GM12872 (cell line): Measurements from ENCODE around the gene PPM1H.

Source experiments
- CTCF ChIP-seq: IDR thresholded peaks from 3 replicates; pipeline ENCODE4 v1.5.1; 2011; ENCODE audit warnings: low read depth, mild to moderate bottlenecking, low read length, moderate library complexity; ENCODE audit not compliant: insufficient read depth

Gene PPM1H

GRCh38 chr12:62656591-62657362 lies 278.2 kb downstream of the PPM1H start:
- no peak for TF ChIP-seq CTCF

DNA sequence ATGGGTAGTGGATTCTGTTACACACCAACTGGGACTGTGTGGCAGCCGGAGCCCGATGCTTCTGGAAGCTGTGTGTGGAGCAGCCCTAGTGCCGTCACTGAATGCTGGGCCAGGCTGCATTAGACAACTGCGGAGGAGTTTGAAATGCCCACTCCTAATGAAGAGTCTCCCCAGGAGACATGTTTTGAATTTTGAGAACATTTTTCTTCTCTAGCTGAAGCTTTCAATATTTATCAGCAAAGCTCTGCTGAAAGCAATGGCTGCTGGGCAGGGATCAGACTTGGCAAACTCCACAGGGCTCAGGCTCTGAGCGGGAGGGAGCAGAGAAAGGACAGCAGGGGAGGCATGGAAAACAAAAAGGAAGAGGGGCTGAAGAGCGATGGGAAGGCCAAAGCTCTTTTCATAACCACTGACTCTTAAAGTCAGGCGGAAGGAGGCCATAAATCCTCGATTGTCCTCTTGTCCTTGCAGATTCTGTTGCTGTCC lies 279.2 kb downstream of the PPM1H start:
- TF ChIP-seq CTCF, result no peak

DNA sequence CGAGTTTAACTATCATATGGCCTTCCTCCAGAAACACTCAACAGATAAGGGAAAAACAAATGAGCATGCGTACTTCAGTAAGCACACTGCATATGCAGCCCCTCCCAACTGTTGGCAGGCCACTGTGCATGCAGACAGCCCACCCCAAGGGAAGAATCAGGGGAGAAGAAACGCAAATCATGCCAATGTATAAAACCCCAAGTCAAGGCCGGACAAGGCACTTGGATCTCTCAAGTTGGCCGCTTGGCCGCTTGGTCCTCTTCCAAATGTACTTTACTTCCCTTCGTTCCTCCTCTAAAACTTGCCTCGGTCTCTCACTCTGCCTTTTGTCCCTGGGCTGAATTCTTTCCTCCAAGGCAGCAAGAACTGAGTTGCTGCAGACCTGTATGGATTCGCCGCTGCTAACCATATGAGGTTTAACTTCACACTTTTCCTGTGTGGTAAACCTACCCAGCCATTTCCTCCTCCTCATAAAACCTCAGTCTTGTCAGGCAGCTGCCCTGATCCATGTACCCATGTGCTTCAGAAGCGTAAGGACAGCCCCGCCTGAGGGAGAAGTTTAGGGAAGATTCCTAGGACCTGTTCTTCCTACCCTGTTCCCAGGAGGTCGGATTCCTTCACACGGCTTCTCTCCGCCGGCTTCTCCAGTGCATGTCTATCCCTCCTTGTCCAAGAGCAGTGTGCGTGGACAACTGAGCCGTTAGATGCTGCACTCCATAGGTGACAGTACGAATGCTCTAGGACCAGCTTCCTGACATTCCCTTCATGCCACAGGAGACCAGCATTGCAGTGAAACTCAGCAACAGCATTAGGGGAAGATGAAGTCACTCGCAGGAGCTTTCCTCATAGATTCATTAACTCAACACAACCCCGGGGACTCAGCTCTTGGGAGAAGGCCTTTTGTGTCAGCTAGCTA lies 280.4 kb downstream of the PPM1H start:
- no peak for TF ChIP-seq CTCF

GRCh38 chr12:62653740-62654139 lies 281.2 kb downstream of the PPM1H start:
- no peak for TF ChIP-seq CTCF

DNA sequence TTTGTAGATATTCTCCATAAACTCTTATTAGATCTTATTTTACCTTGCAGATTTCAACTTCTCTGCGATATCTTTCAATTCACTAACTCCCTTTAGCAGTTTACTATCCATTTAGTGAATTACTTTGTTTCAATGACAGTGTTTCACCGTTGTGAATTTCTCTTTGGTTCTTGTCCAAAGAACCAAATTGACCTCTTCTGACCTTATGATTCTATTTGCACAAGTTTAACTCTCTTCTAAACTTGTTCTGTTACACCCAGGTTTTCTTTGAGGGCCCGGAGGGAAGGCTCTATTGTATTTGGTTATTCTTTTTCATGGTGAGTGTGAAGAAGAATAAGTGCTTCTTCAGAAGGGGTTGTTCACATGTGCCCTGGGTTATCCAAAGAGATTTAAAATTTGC lies 281.6 kb downstream of the PPM1H start:
- TF ChIP-seq CTCF, result no peak

- TF ChIP-seq CTCF, result no peak
These were observed 283.8 kb downstream of the PPM1H start for GRCh38 chr12:62651138-62651537.

- no peak for TF ChIP-seq CTCF
These were observed 285.4 kb downstream of the PPM1H start for GRCh38 chr12:62649412-62650138.
